Colon (tissue), 2 donors: ENCODE data around the gene LRIG2.
"Not testable (repeated sequence)": the region's sequence is repeated elsewhere in the genome, so short reads cannot be mapped to it uniquely, and the experiment has no call there.

ENCODE experiments used
- FAIRE-seq: peaks from 2 replicates; lab custom pipeline; 2012; peaks lifted over from hg19 to GRCh38; lab: Jason Lieb, UNC
- donor health status: control.
- donor health status: control.

Gene LRIG2

DNA sequence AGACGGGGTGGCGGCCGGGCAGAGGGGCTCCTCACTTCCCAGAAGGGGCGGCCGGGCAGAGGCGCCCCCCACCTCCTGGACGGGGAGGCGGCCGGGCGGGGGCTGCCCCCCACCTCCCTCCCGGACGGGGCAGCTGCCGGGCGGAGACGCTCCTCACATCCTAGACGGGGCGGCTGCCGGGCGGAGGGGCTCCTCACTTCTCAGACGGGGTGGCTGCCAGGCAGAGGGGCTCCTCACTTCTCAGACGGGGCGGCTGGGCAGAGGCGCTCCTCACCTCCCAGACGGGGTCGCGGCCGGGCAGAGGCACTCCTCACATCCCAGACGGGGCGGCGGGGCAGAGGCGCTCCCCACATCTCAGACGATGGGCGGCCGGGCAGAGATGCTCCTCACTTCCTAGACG, 9.5 kb upstream of the LRIG2 start:
- FAIRE-seq, result not testable (repeated sequence)

DNA sequence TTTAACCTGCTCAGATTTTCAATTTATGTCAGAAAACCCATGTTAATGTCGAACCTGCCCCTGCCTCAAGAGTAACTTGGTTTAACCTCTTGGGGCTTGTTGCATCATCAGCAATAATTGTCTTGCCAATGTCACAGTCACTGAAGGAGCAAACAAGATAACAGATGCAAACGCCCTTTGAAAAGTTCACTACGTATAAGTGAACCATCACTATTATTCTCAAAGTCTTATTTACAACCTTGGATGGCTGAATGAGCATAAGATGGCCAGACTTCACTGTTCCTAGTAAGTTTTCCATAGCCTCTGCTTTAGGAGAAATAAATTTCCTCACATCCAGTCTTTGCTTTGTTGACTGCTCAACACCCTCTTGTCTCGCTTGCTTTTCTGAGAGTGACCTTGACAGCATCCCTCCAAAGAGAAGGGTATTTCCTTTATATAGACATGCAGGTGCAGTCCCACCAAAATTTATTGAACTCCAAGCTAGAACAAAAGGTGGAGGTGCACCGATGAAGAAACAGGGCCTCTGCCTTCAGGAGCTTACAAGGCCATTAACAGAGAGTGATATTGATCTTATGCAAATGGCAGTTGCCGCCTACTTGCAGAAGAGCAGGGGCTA, 749 bp upstream of the LRIG2 start:
- no peak for FAIRE-seq

DNA sequence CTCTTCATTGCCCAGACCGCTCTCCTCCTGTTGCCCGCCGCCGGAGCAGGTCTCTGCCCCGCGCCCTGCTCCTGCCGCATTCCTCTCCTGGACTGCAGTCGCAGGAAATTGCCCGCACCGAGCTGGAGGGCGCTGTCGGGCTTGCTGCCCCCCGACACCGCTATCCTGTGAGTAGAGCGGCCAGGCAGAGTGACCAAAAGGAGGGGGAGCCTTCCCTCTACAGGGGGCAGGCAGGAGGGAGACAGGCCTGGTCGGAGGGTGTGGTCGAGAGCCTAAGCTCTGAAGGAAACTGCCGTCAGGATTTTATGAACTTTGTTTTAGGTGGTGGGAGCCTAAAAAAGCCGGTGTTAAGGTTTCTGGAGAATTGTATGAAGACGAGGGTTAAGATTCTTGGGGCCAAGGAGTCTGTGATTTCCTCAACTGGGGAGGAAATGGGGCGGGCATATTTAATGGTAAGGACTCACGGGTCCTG, 517 bp downstream of the LRIG2 start:
- FAIRE-seq, result no peak

DNA sequence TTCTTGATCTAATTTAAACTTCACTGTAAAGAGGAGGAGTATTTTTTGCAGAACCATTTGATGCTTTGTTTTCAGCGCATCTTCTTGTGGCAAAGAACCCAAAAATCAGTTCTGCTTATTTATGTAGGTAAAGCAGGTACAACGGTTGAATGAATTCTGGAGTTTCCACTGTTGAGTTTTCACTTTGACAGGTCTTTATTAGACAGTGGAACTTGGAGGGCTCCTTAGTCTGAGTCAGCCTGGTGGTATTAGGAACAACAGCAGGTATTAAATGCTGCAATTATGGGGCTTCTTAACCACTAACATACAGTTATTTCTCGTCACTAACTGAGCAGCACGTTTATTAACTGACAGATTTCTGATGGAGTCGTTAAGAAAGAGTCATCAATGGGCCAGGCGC, 1.2 kb downstream of the LRIG2 start:
- no peak for FAIRE-seq

DNA sequence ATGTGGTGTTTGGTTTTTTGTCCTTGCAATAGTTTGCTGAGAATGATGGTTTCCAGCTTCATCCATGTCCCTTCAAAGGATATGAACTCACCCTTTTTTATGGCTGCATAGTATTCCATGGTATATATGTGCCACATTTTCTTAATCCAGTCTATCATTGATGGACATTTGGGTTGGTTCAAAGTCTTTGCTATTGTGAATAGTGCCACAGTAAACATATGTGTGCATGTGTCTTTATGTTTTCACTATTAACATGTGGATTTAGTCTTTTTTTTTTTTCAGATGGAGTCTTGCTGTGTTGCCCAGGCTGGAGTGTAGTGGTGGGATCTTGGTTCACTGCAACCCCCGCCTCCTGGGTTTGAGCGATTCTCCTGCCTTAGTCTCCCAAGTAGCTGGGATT, 5.0 kb downstream of the LRIG2 start:
- FAIRE-seq, result not testable (repeated sequence)

DNA sequence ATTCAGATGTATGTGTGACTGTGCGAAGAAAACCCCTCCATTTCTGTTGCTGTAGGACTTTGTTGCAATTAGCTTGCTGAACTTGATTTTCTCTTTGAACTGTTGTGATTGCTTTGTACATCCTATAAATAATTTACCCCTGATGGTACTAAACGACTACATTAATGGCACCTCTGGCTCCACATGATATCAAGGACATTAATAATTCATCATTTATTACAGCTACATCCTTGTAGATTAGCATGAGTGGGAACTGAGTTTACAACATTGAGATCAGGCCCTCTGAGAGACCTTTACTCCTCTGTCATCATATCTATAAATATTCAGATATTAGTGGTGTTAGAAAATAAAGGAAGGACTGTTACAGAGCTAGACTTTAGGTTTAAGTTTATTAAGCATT, 13.5 kb downstream of the LRIG2 start:
- no peak for FAIRE-seq

DNA sequence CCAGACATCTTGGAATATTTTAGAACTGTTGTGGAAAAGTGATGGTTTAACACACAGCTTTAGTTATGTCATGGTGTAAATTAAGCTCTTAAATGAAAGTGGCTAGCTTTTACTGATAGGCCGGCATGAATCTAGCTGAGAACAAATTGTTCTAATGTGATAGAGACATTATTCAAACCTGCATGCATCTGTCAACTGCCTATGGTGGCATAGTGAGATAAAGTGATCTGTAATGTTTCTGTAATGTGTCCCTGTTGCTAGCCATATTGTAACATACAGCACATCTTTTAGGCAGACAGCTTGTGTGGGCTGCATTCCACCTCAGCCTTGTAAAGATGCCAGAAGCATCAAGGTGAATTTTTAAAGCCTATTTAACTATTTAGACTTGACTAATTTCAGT, 16.0 kb downstream of the LRIG2 start:
- FAIRE-seq, result no peak

DNA sequence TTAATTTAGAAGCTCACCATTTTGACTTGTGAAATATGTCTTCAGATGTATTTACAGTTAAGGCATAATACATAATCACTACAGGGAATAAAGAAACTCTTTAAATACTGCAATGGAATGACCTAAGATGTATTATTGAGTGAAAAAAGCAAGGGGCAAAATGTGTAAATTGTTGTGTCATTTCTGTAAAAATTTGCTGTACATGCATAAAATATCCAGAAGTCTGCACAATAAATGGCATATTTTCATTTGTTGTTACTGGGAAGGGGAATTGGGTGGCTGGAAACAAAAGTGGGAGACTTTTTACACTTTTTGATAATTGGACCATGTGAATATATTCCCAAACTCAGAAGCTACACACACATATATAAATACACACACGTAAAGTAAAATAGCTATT, 17.1 kb downstream of the LRIG2 start:
- no peak for FAIRE-seq

DNA sequence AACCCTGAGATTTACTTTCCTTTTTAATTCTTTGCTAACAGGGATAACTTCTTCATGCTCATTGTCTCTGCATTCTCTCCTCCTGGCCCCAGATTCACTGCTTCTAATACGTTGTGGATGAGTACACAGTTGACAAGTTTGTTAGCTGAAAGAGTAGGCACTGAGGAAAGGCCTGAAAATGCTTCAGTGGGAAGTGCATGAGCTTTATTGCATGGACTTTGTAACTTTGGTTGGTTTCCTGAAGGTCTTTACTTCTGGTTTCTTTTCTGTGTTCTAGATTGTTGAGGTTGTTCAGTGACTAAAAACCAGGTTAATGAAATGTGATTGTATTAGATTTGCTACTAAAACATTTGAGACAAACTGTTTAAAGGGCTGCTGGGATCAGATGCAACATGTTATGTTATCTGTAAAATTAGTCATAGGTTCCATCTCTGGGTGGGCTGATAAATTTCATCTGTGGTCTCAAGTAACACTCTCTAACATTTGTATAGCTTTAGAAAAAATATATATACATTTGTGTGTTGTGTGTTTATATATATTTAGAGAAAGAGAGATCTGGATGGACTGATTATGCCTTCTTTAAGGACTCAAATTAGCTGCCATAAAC, 19.1 kb downstream of the LRIG2 start:
- FAIRE-seq, result no peak

DNA sequence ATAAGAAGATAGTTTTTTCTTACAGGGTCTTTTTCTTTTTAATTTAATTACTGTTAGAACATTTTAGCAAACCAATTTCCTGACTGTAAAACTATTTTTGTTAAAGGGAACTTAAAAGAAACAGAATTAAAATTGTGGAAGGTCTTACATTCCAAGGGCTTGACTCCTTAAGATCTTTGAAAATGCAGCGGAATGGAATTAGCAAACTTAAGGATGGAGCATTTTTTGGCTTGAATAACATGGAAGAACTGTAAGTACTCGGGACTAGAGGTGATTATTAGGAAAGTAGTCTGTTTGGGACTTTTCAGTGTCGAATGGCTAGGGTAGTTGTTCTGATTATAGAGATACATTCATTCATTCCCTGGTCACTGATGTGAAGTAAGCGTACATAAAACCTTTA, 21.5 kb downstream of the LRIG2 start:
- no peak for FAIRE-seq

DNA sequence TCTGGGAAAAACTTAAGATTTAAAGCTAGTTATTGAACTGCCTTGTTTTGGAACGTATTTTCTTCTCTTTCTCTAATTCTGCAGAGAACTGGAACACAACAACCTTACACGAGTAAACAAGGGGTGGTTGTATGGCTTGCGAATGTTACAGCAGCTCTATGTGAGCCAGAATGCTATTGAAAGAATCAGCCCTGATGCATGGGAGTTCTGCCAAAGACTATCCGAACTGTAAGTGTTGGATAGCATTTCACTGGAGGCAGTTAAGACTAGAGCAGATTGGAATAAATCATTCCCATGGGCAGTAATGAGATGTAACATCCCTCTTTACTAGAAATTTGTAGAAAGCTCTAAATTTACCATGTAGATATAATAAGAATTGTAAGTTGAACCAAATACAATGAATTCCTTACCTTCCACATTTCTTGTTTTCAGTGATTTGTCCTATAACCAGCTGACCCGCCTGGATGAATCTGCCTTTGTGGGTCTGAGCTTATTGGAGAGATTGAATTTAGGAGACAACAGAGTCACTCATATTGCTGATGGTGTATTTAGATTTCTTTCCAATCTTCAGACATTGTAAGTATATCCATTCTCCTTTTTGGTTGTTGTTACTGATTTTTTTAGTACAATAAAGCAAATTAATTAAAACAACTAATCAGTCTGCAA, 22.9 kb downstream of the LRIG2 start:
- FAIRE-seq, result no peak

DNA sequence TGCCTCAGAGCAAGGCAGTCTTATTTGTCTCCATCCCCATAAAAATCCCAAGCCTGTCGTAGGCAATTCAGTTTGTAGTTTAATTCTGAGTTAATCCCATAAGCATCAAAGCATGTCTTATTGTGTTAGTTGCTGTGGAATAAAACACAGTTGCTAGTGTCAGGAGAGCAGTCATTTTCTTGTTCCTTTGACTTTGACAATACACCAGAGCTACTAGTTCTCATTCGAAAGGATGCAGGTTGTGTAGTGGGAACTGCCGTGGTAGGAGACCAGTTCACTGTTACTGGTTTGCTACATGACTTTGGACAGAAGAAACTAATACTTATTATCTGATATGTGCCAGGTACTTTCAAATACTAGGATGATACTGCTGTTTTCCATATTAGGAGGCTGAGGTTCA, 23.5 kb downstream of the LRIG2 start:
- no peak for FAIRE-seq

DNA sequence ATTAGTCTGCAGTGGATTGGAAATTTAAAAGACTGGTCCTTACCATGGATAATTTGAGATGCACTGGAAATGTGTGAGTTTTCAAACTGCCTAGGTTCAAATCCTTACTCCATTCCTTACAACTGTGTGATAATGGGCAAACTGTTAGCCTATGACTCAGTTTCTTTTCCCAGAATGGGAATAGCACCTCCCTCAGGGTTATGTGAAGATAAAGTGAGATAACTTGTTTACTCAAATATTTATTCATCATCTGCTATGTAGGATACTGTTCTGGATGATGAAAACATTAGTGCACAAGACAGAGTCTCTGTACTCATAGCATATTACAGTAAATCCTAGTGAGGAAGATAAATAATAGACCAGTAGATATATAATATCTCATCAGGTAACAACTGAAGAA, 28.6 kb downstream of the LRIG2 start:
- FAIRE-seq, result no peak

DNA sequence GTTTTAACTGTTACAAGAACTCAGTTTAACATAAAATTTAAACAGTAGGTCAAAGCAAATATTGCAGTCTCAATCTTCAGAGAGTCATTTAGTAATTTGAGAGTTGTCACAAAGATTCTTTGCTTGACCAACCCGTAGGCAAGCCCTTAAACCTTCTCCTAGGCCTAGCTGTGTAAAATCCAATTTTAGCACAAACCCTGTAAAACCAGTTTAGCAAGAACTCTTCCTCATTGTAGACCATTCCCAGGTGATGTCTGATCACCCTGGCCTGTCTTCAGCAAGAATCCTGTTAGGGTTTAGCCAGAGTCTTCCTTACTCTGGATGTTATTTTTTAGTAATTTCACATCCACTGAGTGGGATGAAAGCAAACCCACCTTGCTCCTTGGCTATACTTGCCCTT, 30.1 kb downstream of the LRIG2 start:
- no peak for FAIRE-seq

DNA sequence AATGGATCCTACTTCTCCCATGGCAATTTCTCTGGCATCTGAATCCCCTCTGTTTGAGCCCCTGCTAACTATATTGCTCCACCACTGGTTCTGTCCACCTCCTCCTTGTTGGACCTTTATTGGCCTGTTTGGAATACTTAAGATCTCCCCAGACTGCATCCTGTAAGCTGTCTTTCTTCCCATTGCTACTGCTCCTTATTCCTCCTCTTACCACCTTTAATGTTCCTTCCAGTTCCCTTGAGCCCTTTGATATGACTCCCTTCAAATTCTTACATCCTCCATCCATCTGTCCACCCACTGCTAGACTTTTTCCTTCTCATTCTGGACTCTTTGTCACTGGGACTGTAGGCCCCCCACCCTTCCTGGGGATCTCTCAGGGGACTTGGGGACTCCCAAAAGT, 31.0 kb downstream of the LRIG2 start:
- no peak for FAIRE-seq

DNA sequence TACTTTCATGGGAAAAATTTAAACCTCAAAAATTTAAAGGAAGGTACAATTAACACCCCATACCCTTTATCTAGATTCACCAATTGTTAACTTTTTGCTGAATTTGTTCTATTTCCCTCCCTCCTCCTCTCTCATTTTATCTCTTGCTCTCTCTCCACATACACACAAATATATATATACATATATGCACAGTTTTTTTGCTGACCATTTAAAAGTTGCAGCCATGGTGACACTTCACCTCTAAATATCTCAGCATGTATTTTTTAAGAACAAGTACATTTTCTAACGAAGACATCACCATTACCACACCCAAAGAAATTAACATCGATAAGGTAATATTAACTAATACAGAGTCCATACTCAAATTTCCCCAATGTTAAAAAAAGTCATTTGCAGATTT, 33.9 kb downstream of the LRIG2 start:
- FAIRE-seq, result no peak

DNA sequence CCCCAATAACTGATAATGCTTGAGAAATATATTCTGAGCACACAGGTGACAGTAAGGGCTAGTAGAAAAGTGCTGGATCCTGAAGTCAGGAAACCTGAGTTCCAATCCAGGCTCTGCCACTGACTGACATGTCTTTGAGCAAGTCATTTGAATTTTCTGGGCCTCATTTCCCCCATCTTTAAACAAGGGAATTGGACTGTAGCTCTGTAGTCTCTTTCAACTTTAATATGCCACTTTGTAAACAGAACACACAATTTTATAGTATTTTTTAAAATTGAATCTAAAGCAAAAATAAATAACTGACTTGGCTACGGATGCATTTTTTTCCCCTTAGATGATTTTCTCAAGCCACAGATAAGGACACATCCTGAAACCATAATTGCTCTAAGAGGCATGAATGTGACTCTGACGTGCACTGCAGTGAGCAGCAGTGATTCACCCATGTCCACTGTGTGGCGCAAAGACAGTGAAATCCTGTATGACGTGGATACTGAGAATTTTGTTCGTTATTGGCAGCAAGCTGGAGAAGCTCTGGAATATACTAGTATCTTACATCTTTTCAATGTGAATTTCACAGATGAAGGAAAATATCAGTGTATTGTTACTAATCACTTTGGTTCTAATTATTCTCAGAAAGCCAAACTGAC, 37.0 kb downstream of the LRIG2 start:
- no peak for FAIRE-seq

DNA sequence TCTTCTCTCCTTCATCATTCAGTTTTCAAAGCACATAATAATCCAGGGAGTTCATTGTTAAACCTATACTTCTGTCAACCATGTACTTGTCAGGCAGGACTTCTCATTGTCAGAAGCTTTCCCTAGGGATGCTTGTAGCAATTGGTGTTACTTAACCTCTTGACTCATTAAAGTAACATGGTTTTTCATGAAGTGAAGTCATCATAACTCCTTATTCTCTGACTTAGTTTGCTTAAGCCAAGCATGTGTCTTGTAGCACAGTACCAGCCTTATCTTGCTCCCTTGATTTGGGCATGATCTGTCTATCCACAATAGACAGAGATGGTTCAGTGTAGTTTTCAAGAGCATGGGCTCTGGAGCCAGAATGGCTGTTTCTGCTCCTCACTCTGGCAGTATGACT, 45.3 kb downstream of the LRIG2 start:
- no peak for FAIRE-seq

DNA sequence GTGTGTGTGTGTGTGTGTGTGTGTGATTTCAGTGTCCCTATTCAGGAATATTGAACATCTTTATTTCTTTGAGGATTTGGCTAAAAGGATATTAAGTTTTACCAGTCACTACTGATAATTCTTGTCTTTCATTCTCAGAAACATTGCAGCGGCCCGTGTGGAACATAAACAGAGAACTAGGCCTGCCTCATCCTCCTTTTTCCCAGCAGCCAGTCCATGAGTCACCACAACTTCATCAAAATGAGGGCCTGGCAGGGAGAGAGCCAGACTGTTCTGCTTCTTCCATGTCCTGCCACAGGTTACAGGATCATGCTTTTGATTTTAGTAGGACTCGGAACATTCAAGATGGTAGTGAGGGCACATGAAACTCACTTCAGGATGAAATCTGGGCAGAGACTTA, 50.7 kb downstream of the LRIG2 start:
- no peak for FAIRE-seq

DNA sequence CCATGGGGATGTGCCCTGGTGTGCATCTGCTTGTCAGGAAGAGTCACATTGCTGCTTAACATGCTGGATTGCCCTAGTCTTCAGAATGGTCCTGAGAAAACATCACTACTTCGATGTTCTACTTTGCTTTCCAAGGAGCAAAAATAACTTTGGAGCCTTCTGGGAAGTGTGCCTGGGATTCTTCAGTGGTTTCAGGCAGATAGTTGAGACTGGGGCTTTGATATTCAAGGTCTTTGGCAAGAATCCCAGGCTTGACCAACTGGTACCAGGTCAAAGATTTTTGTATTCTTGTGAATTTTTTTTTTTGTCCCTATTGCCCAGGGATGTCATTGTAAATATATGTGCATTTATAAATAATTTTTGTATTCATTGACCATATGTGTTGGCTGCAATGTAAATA, 51.4 kb downstream of the LRIG2 start:
- FAIRE-seq, result no peak

DNA sequence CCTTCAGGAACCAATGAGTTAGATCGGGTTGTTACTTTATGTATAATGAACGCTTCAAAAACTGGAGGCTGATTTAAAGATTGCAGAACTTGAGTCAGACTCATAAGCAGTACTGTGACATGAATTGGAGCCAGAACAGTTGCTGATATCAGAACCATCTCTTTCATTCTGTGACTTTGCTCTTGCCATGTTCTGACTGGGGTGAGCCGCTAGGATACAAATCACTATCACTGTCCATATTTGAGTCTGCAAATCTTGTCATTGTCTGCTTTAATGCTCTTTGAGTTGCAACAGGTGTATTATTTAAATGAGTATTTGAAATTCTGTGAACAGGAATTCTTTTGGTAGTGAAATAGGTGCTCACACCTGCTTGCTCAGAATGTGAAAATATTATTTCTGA, 52.5 kb downstream of the LRIG2 start:
- no peak for FAIRE-seq

DNA sequence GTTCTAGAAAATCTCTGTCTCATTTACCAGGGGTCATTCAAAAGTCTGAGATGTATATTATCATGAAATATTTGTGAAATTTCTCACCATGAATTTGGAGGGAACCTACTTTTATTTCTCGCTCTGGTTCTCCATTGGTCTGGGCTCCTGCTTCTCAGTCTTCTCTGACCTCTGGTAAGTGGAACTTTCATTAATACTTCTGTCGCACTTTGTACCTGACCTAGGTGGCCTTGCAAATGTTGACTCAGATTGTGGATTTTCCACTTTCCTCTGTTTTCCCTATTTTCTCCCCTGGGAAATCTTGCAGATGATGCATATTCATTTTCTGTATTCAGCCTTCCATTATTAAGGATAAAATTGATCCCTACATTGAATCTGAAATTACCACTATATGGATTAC, 53.2 kb downstream of the LRIG2 start:
- FAIRE-seq, result no peak

DNA sequence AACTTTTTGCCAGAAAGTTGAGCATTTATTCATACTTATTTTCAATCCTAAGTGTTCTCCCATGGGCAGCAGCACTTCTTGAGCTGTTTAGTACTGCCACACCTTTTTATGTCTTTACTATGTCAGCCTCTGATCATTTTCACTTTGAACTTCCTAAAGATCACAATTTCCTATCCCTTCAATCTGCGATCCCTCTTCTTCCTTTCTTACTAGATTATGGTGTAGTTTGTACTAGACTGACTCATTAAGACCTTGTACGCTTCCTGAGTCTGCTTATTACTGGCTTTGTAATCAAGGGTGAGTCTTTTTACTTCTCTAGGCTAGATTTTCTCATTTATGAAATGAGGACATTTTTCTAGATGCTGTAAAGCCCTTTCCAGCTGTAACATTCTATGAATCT, 55.1 kb downstream of the LRIG2 start:
- FAIRE-seq, result no peak
